Pancreas (tissue), 10 donors: Measurements from ENCODE around the gene TMEM63A. TPM values are rescaled to one million over a fixed set of nuclear protein-coding genes. Genes with fewer than 3 reads are reported as not detected.

ENCODE experiments used
- ATAC-seq, 4 donors: fragments of 200-7000 bp; cut with Tn5 transposase; one replicate each; pipeline versions ENCODE4 v1.8.0 to v1.9.1; 2020; ENCODE audit warnings: mild to moderate bottlenecking in 4 of 4, moderate library complexity in 4 of 4
- DNase-seq, 6 donors: peaks; one replicate each; pipeline ENCODE4 v3.0.0-alpha.2; 2020
- FAIRE-seq: peaks from 2 replicates; lab custom pipeline; 2012; peaks lifted over from hg19 to GRCh38; lab: Jason Lieb, UNC
- H3K27ac ChIP-seq, 4 donors: fragments of 200-600 bp; sonication (generic); 1 replicate in 3 of 4; 2 replicates in 1 of 4; pipeline versions ENCODE4 v1.5.0 to v1.8.0; 2020
- H3K27me3 ChIP-seq, 4 donors: fragments of 200-600 bp; one replicate each; pipeline ENCODE4 v1.8.0; 2021
- H3K36me3 ChIP-seq, 3 donors: fragments of 200-600 bp; sonication (generic) in 1 of 3; one replicate each; pipeline versions ENCODE4 v1.5.0 to v1.8.0; 2020 to 2021
- H3K4me1 ChIP-seq, 3 donors: fragments of 200-600 bp; one replicate each; pipeline ENCODE4 v1.8.0; 2021
- H3K4me3 ChIP-seq, 4 donors: fragments of 200-600 bp; sonication (generic) in 2 of 4; one replicate each; pipeline versions ENCODE4 v1.5.0 to v1.8.0; 2020 to 2021
- H3K9me3 ChIP-seq, 4 donors: fragments of 200-600 bp; one replicate each; pipeline ENCODE4 v1.8.0; 2021
- WGBS, 2 donors: extraction: QIAGEN DNeasy Blood & Tissue Kit; methylation state at CpG; one replicate each; pipeline ENCODE4 v1.1.7; 2013; 5-methylcytosine and 5-hydroxymethylcytosine counted together
- intact Hi-C, 3 donors: fragments of 100-400 bp; cut with DNase I; formaldehyde crosslinking; loops; one replicate each; pipeline versions ENCODE4 v1.11.1 to v1.14.2; 2022
- polyA plus RNA-seq, 2 donors: library from polyadenylated mRNA; stranded (reverse); fragments of 200-250 nt; gene quantifications; one replicate each; pipeline ENCODE4 v1.2.3, GENCODE V29; 2013
- total RNA-seq, 6 donors: library from RNA; stranded (reverse); fragmentation: NEBNext Ultra II Directional in 4 of 6; extraction: Animal tissue kit (Norgen Biotek cat#: 25700) in 4 of 6; gene quantifications; one replicate each; pipeline versions ENCODE4 v1.2.1 to v1.2.4, GENCODE V29; 2021 to 2023
- TF ChIP-seq, protein P1 (sequence below), 4 donors: fragments of 200-600 bp; sonication (generic) in 3 of 4; IDR thresholded peaks; one replicate each; pipeline versions ENCODE4 v1.5.0 to v1.8.0; 2021; ENCODE audit warnings: antibody characterized with exemption in 4 of 4
- donor health status: healthy with polysubstance abuse.
- donor health status: DM: no; HTN: no; CAD: no; lungs with moderate emphysema.
- donor health status: DM: no; HTN: no; CAD: no.
- donor health status: control.
- donor health status: control.
- donor health status: Bipolar disorder and iron deficiency.
- donor health status: DM: yes; HTN: yes; CAD: no.
- donor health status: DM: no; HTN: no; CAD: no.
- donor health status: DM: no; HTN: no; CAD: no.
- donor health status: DM: yes; HTN: yes; CAD: no.

Gene TMEM63A
- total and polyA plus RNA-seq, 8 donors = 56.3 to 185 (median 84.0) TPM

- Histone ChIP-seq H3K27me3 (no peaks in the 10 kb centered on the region), H3K9me3 (no peaks in the 10 kb centered on the region), H3K27ac (peak overlapping the region; percentile 47 to 77 (median 63)), H3K4me1 (peaks cover 42 to 68% (median 60%) of the 10 kb centered on the region in 3 donors), H3K36me3 (peaks cover 0 to 7% (median 0%) of the 10 kb centered on the region in 3 donors), H3K4me3 (peak overlapping the region in 1 of 4 donors; percentile 24)
- FAIRE-seq (no peak), DNase-seq (peak in 1 of 6 donors; percentile 55), ATAC-seq (peak in 3 of 4 donors; percentile 34 to 40 (median 35))
- TF ChIP-seq, protein P1, sequence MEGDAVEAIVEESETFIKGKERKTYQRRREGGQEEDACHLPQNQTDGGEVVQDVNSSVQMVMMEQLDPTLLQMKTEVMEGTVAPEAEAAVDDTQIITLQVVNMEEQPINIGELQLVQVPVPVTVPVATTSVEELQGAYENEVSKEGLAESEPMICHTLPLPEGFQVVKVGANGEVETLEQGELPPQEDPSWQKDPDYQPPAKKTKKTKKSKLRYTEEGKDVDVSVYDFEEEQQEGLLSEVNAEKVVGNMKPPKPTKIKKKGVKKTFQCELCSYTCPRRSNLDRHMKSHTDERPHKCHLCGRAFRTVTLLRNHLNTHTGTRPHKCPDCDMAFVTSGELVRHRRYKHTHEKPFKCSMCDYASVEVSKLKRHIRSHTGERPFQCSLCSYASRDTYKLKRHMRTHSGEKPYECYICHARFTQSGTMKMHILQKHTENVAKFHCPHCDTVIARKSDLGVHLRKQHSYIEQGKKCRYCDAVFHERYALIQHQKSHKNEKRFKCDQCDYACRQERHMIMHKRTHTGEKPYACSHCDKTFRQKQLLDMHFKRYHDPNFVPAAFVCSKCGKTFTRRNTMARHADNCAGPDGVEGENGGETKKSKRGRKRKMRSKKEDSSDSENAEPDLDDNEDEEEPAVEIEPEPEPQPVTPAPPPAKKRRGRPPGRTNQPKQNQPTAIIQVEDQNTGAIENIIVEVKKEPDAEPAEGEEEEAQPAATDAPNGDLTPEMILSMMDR (IDR thresholded peaks at IDR 0.05) = no peak
- intact Hi-C loops = no loop called here
- WGBS, 2 donors = 43 to 54% methylated on average over 12 of the region's 12 CpGs
Measured at GRCh38 chr1:225824533-225824941, 57.6 kb downstream of the TMEM63A start.

DNA sequence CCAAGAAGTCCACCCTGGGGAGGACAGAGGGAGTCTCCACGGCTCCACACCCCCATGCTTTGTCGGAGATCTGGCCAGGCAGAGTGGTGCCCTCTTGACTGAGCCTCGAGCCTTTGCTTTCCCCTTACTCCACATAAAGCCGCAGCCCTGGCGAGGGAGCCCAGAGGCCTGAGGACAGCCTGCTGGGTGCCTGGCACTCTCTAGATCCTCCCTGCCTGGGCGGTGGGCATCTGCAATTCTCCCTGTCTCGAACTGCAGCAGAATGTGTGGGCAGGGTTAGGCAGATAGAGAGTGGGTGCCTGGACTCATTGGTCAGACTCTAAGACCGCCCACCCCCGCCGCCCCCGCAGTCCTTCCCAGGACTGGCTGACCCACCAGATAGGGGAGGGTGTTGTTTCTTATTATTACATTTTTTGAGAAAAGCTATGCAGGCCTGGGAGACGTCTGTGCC is 58.3 kb downstream of the TMEM63A start:
- Histone ChIP-seq H3K4me1 (peaks cover 45 to 73% (median 64%) of the 10 kb centered on the region in 3 donors), H3K36me3 (no peaks in the 10 kb centered on the region), H3K4me3 (no peak overlapping the region), H3K27me3 (no peaks in the 10 kb centered on the region), H3K27ac (peak overlapping the region in 2 of 4 donors; percentile 71 to 77), H3K9me3 (no peaks in the 10 kb centered on the region)
- ATAC-seq = no peak
- intact Hi-C loops = no loop called here
- 54 to 62% methylated on average over 12 of the region's 12 CpGs for WGBS, 2 donors
- no peak for FAIRE-seq
- TF ChIP-seq, protein P1 (IDR thresholded peaks at IDR 0.05) = no peak
- DNase-seq = peak in 1 of 6 donors; percentile 54

DNA sequence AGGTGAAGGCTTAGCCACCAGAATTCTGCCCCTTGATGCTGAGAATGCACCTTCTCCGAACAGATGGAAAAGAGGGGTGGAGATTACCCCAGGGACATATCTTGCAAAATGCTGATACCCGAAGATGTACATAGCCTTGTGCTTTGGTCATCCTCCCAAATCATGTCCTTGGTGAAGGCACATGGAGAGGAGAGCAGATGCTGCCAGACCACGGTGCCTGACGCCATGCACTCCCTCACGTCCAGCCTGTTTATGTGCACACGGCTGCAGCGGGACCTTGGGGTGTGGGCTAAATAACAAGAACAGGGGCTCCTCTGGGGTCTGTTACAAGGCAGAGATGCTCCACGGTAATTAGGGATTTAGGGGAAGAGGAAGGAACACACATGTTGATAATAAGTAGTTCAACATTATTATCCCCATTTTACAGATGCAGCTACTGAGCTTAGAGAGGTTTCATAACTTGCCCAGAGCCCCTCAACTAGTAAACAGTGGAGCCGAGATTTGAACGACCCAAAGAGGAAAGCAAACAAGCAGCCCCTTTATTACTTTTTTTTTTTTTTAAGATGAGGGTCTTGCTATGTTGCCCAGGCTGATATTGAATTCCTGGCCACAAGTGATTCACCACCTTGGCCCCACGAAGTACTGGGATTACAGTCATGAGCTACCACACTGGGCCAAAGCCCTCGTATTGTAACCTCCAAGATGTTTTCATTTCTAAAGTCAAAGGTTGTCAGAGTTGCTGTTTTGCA is 59.4 kb downstream of the TMEM63A start:
- H3K36me3 ChIP-seq = no peaks in the 10 kb centered on the region
- no peaks in the 10 kb centered on the region for H3K9me3 ChIP-seq
- no peak overlapping the region for H3K4me3 ChIP-seq
- TF ChIP-seq, protein P1 (IDR thresholded peaks at IDR 0.05) = no peak
- H3K4me1 ChIP-seq = peaks cover 51 to 79% (median 73%) of the 10 kb centered on the region in 3 donors
- no peaks in the 10 kb centered on the region for H3K27me3 ChIP-seq
- WGBS, 2 donors = 66 to 68% methylated on average over 12 of the region's 12 CpGs
- DNase-seq (peak in 1 of 6 donors; percentile 21), FAIRE-seq (no peak), ATAC-seq (no peak)
- no peak overlapping the region for H3K27ac ChIP-seq
- intact Hi-C loops = no loop called here

GRCh38 chr1:225820522-225821120 is 61.6 kb downstream of the TMEM63A start:
- Histone ChIP-seq H3K36me3 (no peaks in the 10 kb centered on the region), H3K27me3 (no peaks in the 10 kb centered on the region), H3K4me1 (peaks cover 64 to 84% (median 81%) of the 10 kb centered on the region in 3 donors), H3K4me3 (no peak overlapping the region), H3K9me3 (no peaks in the 10 kb centered on the region), H3K27ac (peak overlapping the region in 2 of 4 donors; percentile 1 to 36)
- 64 to 65% methylated on average over 5 of the region's 5 CpGs for WGBS, 2 donors
- ATAC-seq (peak; percentile 24 to 55 (median 36)), FAIRE-seq (no peak), DNase-seq (peak in 1 of 6 donors; percentile 17)
- TF ChIP-seq, protein P1 (IDR thresholded peaks at IDR 0.05) = no peak
- intact Hi-C loops = no loop called here
